Ovary (tissue), 9 donors: ENCODE results near the gene TEX261. TPM values are rescaled to one million over a fixed set of nuclear protein-coding genes. Genes with fewer than 3 reads are reported as not detected.

Experiments used
- DNase-seq, 5 donors: peaks; one replicate each; pipeline ENCODE4 v3.0.0-alpha.2; 2019 to 2020
- H3K27ac ChIP-seq, 2 donors: fragments of 200-600 bp; one replicate each; pipeline versions ENCODE4 v1.5.1 to v1.8.0; 2019 to 2022
- H3K27me3 ChIP-seq: fragments of 200-600 bp; one replicate; pipeline ENCODE4 v1.8.0; 2022
- H3K36me3 ChIP-seq: fragments of 200-600 bp; sonication (generic); one replicate; pipeline ENCODE4 v1.5.1; 2019
- H3K4me1 ChIP-seq: one replicate; pipeline ENCODE4 v1.8.1; 2013; ENCODE audit warnings: mild to moderate bottlenecking, moderate library complexity; ENCODE audit not compliant: insufficient read depth
- H3K4me3 ChIP-seq: fragments of 200-600 bp; sonication (generic); one replicate; pipeline ENCODE4 v1.5.1; 2017
- H3K9me3 ChIP-seq, 2 donors: fragments of 200-600 bp in 1 of 2; sonication (generic) in 1 of 2; one replicate each; pipeline versions ENCODE4 v1.5.1 to v1.8.1; 2013 to 2019; ENCODE audit warnings: mild to moderate bottlenecking in 1 of 2, moderate library complexity in 1 of 2
- CTCF ChIP-seq, 3 donors: fragments of 450-650 bp in 2 of 3; fragments of 200-600 bp in 1 of 3; IDR thresholded peaks; one replicate each; pipeline versions ENCODE4 v1.5.1 to v1.8.0; 2016 to 2022; ENCODE audit warnings: antibody characterized with exemption in 3 of 3, mild to moderate bottlenecking in 1 of 3
- EP300 ChIP-seq: sonication (generic); formaldehyde crosslinking; IDR thresholded peaks from one replicate; pipeline ENCODE4 v1.6.1; 2017; ENCODE audit warnings: antibody characterized with exemption
- POLR2A ChIP-seq: fragments of 450-650 bp; IDR thresholded peaks from one replicate; pipeline ENCODE4 v1.6.1; 2017; ENCODE audit warnings: antibody characterized with exemption, mild to moderate bottlenecking, moderate library complexity
- WGBS, 3 donors: extraction: QIAGEN DNeasy Blood & Tissue Kit in 1 of 3; methylation state at CpG; one replicate each; pipeline versions ENCODE4 v1.1.5 to v1.1.7; 2013 to 2017; 5-methylcytosine and 5-hydroxymethylcytosine counted together
- intact Hi-C, 4 donors: fragments of 100-400 bp; cut with DNase I; formaldehyde crosslinking; loops; one replicate each; pipeline versions ENCODE4 v1.11.0 to v1.15.1; 2022 to 2023
- polyA plus RNA-seq, 2 donors: library from polyadenylated mRNA; stranded (reverse); fragments of 200-250 nt in 1 of 2; fragments of 350-450 nt in 1 of 2; fragmentation: Illumina TruSeq in 1 of 2; extraction: RNeasy Lipid Tissue Mini Kit (QIAGEN cat#74804) in 1 of 2; gene quantifications; one replicate each; pipeline ENCODE4 v1.2.3, GENCODE V29; 2013 to 2014
- total RNA-seq, 7 donors: library from RNA; depleted of rRNA in 2 of 7; stranded (reverse); fragments of >200 nt in 2 of 7; fragmentation: NEBNext Ultra II Directional in 3 of 7; extraction: Animal tissue kit (Norgen Biotek cat#: 25700) in 3 of 7; gene quantifications; one replicate each; pipeline versions ENCODE4 v1.1.0 to v1.2.4, GENCODE V29; 2016 to 2023
- donor health status: DM: no; HTN: no; CAD: no; lungs with moderate emphysema.
- donor health status: DM: no; HTN: no; CAD: no.
- donor health status: Bipolar disorder and iron deficiency.
- donor health status: DM: yes; HTN: yes; CAD: no.
- donor health status: DM: no; HTN: no; CAD: no.
- donor health status: DM: yes; HTN: yes; CAD: no.

The TEX261 gene
- total and polyA plus RNA-seq, 9 donors: 21.6 to 132 (median 57.3) TPM

DNA sequence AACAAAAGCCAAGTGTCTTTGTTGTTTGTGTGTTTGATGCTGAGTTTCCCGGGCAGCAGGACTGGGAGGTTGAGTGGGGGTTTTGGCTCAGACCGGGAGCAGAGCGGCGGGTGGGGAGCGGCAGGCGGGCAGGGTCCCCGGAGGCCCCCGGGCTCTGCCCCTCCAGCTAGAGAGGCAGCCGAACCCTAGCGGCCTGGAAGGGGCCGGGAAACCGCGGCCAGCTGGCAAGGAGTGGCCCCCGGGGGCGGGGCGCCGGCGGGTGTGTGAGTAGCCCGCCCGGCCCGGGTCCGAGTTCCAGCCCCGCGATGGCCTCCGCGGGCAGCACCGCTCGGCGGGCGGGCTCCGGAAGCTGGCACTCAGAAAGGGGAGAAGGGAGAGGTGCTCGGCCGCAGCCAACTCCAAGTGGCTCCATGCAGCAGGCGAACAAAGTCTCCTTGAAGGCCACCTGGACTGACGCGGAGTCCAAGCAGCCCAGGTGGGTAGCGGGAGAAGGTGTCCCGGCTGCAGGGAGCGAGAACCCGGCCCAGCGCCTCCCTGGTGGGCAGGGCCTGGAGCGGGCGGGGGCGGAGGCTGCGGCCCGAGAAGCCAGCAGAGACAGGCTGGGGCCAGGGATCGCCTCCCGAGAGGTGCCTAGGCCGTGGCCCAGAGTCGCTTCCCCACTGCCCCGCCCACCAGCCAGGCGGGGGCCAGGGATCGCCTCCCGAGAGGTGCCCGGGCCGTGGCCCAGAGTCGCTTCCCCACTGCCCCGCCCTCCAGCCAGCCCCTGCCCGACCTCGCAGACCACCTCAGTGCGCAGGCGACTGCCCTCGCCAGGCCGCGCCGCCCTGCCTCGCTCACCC is 16.1 kb downstream of the TEX261 start, which contains the start of gene ANKRD53:
TSS of gene ANKRD53 (plus strand) at position 290 of the 839 bp plus-strand sequence. CDS start at position 306, 16 bp downstream.
- TF ChIP-seq CTCF (IDR thresholded peaks at IDR 0.05) (peak in 1 of 3 donors; percentile 8), POLR2A (no peak)
- Histone ChIP-seq H3K36me3 (no peaks in the 10 kb centered on the region), H3K9me3 (no peaks in the 10 kb centered on the region), H3K27ac (peak within 1 kb of the TSS; percentile 75 to 97), H3K4me3 (peak within 1 kb of the TSS; percentile 50), H3K4me1 (peaks cover 1% of the 10 kb centered on the region), H3K27me3 (no peaks in the 10 kb centered on the region)
- DNase-seq: peak; percentile 69 to 86 (median 76)
- 0 to 2% (median 1%) methylated on average over 65 to 67 of the region's 67 CpGs for WGBS, 3 donors
- intact Hi-C loops: no loop called here

DNA sequence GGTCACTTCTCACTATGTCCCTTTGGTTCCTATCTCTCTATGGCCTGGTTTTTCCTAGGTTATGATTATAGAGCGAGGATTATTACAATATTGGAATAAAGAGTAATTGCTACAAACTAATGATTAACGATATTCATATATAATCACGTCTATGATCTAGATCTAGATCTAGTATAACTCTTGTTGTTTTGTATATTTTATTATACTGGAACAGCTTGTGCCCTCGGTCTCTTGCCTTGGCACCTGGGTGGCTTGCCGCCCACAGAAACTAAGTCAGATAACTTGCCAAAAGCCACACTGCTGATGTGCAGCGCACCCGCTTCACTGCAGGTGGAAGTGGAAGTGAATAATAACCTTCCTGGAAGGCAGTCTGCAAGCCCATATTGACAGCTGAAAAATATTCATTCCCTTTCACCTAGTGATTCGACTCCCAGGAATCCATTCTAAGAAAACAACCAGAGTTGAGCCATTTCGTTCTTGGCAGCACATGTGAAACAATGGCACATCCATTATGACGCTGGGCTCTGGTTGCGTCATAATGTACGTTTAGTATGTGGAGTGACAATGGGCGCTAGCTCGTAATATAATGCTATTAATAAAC is 17.0 kb downstream of the TEX261 start:
- TF ChIP-seq EP300: peak; percentile 62
- no peak for TF ChIP-seq CTCF (IDR thresholded peaks at IDR 0.05)
- no peak for TF ChIP-seq POLR2A
- WGBS, 3 donors: 6 to 20% (median 17%) methylated on average over 14 of the region's 14 CpGs
- Histone ChIP-seq H3K4me3 (peak overlapping the region; percentile 50), H3K4me1 (peaks cover 1% of the 10 kb centered on the region), H3K36me3 (no peaks in the 10 kb centered on the region), H3K27me3 (no peaks in the 10 kb centered on the region), H3K27ac (peak overlapping the region in 1 of 2 donors; percentile 97), H3K9me3 (no peaks in the 10 kb centered on the region)
- peak in 3 of 5 donors; percentile 49 to 84 (median 52) for DNase-seq
- intact Hi-C loops: no loop called here

GRCh38 chr2:70975237-70975636 is 19.4 kb downstream of the TEX261 start:
- intact Hi-C loops: no loop called here
- Histone ChIP-seq H3K27me3 (no peaks in the 10 kb centered on the region), H3K9me3 (no peaks in the 10 kb centered on the region), H3K27ac (no peak overlapping the region), H3K4me3 (no peak overlapping the region), H3K4me1 (peaks cover 1% of the 10 kb centered on the region), H3K36me3 (no peaks in the 10 kb centered on the region)
- WGBS, 3 donors: 83 to 91% (median 85%) methylated on average over 2 of the region's 2 CpGs
- TF ChIP-seq POLR2A: no peak
- no peak for TF ChIP-seq CTCF (IDR thresholded peaks at IDR 0.05)
- no peak for TF ChIP-seq EP300
- DNase-seq: no peak

GRCh38 chr2:70974592-70974991 is 20.1 kb downstream of the TEX261 start:
- TF ChIP-seq POLR2A: no peak
- TF ChIP-seq EP300: no peak
- no peak for TF ChIP-seq CTCF (IDR thresholded peaks at IDR 0.05)
- Histone ChIP-seq H3K27ac (no peak overlapping the region), H3K27me3 (no peaks in the 10 kb centered on the region), H3K4me1 (peaks cover 1% of the 10 kb centered on the region), H3K36me3 (no peaks in the 10 kb centered on the region), H3K9me3 (no peaks in the 10 kb centered on the region), H3K4me3 (no peak overlapping the region)
- intact Hi-C loops: no loop called here
- WGBS, 3 donors: 93 to 98% (median 98%) methylated on average over 3 of the region's 3 CpGs
- no peak for DNase-seq
